Endothelial cell of umbilical vein (primary cell): ENCODE results near the gene WFIKKN1. TPM values are rescaled to one million over a fixed set of nuclear protein-coding genes. Genes with fewer than 3 reads are reported as not detected.
"Not testable (repeated sequence)": the region's sequence is repeated elsewhere in the genome, so short reads cannot be mapped to it uniquely, and the experiment has no call there.

Source experiments
- BruUV-seq: library from RNA; stranded (reverse); fragments of 400-500 nt; replicated peaks from 2 replicates; lab custom pipeline; 2021; lab: Mats Ljungman, UMichigan
- CTCF ChIA-PET: fragments of 300-600, 350-600 bp; sonication (Branson Sonifier 250); formaldehyde crosslinking; loops from one replicate; lab custom pipeline; 2021; ENCODE audit warnings: antibody characterized with exemption, inconsistent platforms; lab: Charles Lee
- POLR2A ChIA-PET: fragments of 300-600, 350-600 bp; sonication (Branson Sonifier 250); formaldehyde crosslinking; loops from one replicate; lab custom pipeline; 2021; ENCODE audit warnings: antibody characterized with exemption, inconsistent platforms; lab: Charles Lee
- DNase-seq: peaks from one replicate; pipeline ENCODE4 v3.0.0-alpha.2; 2011; ENCODE audit warnings: low read depth, low spot score
- FAIRE-seq: peaks from 2 replicates; lab custom pipeline; 2011; peaks lifted over from hg19 to GRCh38; lab: Jason Lieb, UNC
- H2AFZ ChIP-seq: 2 replicates; pipeline ENCODE4 v1.6.0; 2012; ENCODE audit warnings: low read depth, low read length, control low read depth, inconsistent platforms
- H3K27ac ChIP-seq: 2 replicates; pipeline ENCODE4 v1.5.1; 2011; ENCODE audit warnings: low read depth, mild to moderate bottlenecking, control low read depth, low read length, moderate library complexity; ENCODE audit not compliant: insufficient read depth
- H3K27me3 ChIP-seq, 2 experiments: 2 replicates each; pipeline versions ENCODE4 v1.6.0 to v1.6.1; 2011; ENCODE audit warnings: low read length in 2 of 2, mixed read lengths in 1 of 2; ENCODE audit not compliant: control insufficient read depth in 2 of 2, insufficient read depth in 2 of 2
- H3K36me3 ChIP-seq, 2 experiments: 2 replicates in 1 of 2; 3 replicates in 1 of 2; pipeline ENCODE4 v1.5.1; 2011; ENCODE audit warnings: low read length in 2 of 2, mild to moderate bottlenecking in 1 of 2, moderate library complexity in 1 of 2; ENCODE audit not compliant: control insufficient read depth in 2 of 2, insufficient read depth in 2 of 2; ENCODE audit errors: extremely low read depth in 1 of 2
- H3K4me1 ChIP-seq: 3 replicates; pipeline ENCODE4 v1.5.1; 2011; ENCODE audit warnings: mild to moderate bottlenecking, low read length; ENCODE audit not compliant: control insufficient read depth, insufficient read depth; ENCODE audit errors: extremely low read depth
- H3K4me2 ChIP-seq: 2 replicates; pipeline ENCODE4 v1.6.1; 2011; ENCODE audit warnings: low read length, control low read depth, mixed read lengths; ENCODE audit not compliant: insufficient read depth
- H3K4me3 ChIP-seq, 3 experiments: fragments of 200-600 bp in 1 of 3; sonication (generic), shearing (Covaris generic) in 1 of 3; replicated peaks in 1 of 3; 2 replicates each; pipeline ENCODE4 v1.5.1; 2011 to 2016; ENCODE audit warnings: control low read depth in 3 of 3, low read length in 3 of 3, mild to moderate bottlenecking in 2 of 3, inconsistent platforms in 1 of 3, low read depth in 1 of 3, moderate library complexity in 1 of 3; ENCODE audit not compliant: insufficient read depth in 1 of 3
- H3K79me2 ChIP-seq: 2 replicates; pipeline ENCODE4 v1.6.0; 2012; ENCODE audit warnings: low read length, inconsistent platforms; ENCODE audit not compliant: control insufficient read depth, insufficient read depth
- H3K9ac ChIP-seq: replicated peaks from 2 replicates; pipeline ENCODE3; 2011; ENCODE audit warnings: low read length, control low read depth; ENCODE audit not compliant: insufficient read depth; ENCODE audit errors: extremely low read depth
- H3K9me1 ChIP-seq: replicated peaks from 3 replicates; pipeline ENCODE4 v1.6.0; 2011; ENCODE audit warnings: mild to moderate bottlenecking, low read length; ENCODE audit not compliant: control insufficient read depth, insufficient read depth; ENCODE audit errors: extremely low read depth
- H3K9me3 ChIP-seq: replicated peaks from 2 replicates; pipeline ENCODE4 v1.5.1; 2012; ENCODE audit warnings: low read length, inconsistent platforms; ENCODE audit not compliant: control insufficient read depth, insufficient read depth
- H4K20me1 ChIP-seq: replicated peaks from 2 replicates; pipeline ENCODE3; 2011; ENCODE audit warnings: mild to moderate bottlenecking, low read length; ENCODE audit not compliant: control insufficient read depth, insufficient read depth; ENCODE audit errors: extremely low read depth
- EZH2 ChIP-seq: IDR thresholded peaks from 2 replicates; pipeline ENCODE4 v1.6.1; 2012; ENCODE audit warnings: borderline replicate concordance, low read depth, mild to moderate bottlenecking, moderate library complexity, low read length, inconsistent platforms; ENCODE audit not compliant: severe bottlenecking
- FOS ChIP-seq: IDR thresholded peaks from 2 replicates; pipeline ENCODE4 v1.6.1; 2011; ENCODE audit warnings: mild to moderate bottlenecking, low read length, moderate library complexity, borderline replicate concordance; ENCODE audit not compliant: insufficient read depth
- GATA2 ChIP-seq: IDR thresholded peaks from 2 replicates; pipeline ENCODE4 v1.7.0; 2011; ENCODE audit warnings: low read depth, mild to moderate bottlenecking, moderate library complexity, mixed read lengths, low read length; ENCODE audit not compliant: insufficient read length, insufficient read depth
- JUN ChIP-seq: IDR thresholded peaks from 2 replicates; pipeline ENCODE4 v1.6.1; 2011; ENCODE audit warnings: borderline replicate concordance, low read depth; ENCODE audit not compliant: insufficient read length, insufficient read depth
- MYC ChIP-seq: IDR thresholded peaks from one replicate; pipeline ENCODE4 v1.6.1; 2011; ENCODE audit warnings: mild to moderate bottlenecking, low read depth, low read length
- POLR2A ChIP-seq: IDR thresholded peaks from 2 replicates; pipeline ENCODE4 v1.6.1; 2012; ENCODE audit warnings: low read depth, mild to moderate bottlenecking, control low read depth, low read length
- POLR2AphosphoS5 ChIP-seq: IDR thresholded peaks from 2 replicates; pipeline ENCODE4 v1.6.1; 2012; ENCODE audit warnings: low read depth, mild to moderate bottlenecking, control low read depth, low read length, moderate library complexity; ENCODE audit not compliant: insufficient read depth
- dilution Hi-C: fragments of 300-500 bp; cut with MboI; formaldehyde crosslinking; loops from one replicate; pipeline ENCODE4 v1.15.0; 2019; ENCODE audit warnings: low sequenced_read_pairs; ENCODE audit not compliant: extremely low pct_ligation_motif_present
- intact Hi-C: fragments of 100-400 bp; cut with micrococcal nuclease; formaldehyde crosslinking; loops from one replicate; pipeline ENCODE4 v1.10.0; 2022
- polyA plus RNA-seq, 4 experiments: library from polyadenylated mRNA; depleted of rRNA in 3 of 4; stranded (reverse) in 3 of 4; unstranded in 1 of 4; fragments of >200 nt; gene quantifications; 2 replicates each; pipeline versions ENCODE4 v1.2.1 to v1.2.3, GENCODE V29; 2011 to 2012; ENCODE audit warnings: missing spikeins in 1 of 4
- total RNA-seq: library from RNA; stranded (reverse); gene quantifications from 2 replicates; pipeline ENCODE4 v1.2.3, GENCODE V29; 2021
- TF ChIP-seq, protein P1 (sequence below): IDR thresholded peaks from 2 replicates; pipeline ENCODE4 v1.6.1; 2011; ENCODE audit not compliant: insufficient read depth, insufficient read length
- TF ChIP-seq, protein P2 (sequence below), 2 donors: IDR thresholded peaks; 1 replicate in 1 of 2; 2 replicates in 1 of 2; pipeline ENCODE4 v1.5.1; 2011; ENCODE audit warnings: low read length in 2 of 2, mild to moderate bottlenecking in 2 of 2, moderate library complexity in 2 of 2, control low read depth in 1 of 2, inconsistent platforms in 1 of 2, low read depth in 1 of 2; ENCODE audit not compliant: insufficient read depth in 1 of 2; ENCODE audit errors: extremely low read depth in 1 of 2

Gene WFIKKN1
- total and polyA plus RNA-seq, 2 donors (not counting 3 experiments of a cell fraction or from before 2014, with no cell fraction given): 0.06 to 0.40 TPM

DNA sequence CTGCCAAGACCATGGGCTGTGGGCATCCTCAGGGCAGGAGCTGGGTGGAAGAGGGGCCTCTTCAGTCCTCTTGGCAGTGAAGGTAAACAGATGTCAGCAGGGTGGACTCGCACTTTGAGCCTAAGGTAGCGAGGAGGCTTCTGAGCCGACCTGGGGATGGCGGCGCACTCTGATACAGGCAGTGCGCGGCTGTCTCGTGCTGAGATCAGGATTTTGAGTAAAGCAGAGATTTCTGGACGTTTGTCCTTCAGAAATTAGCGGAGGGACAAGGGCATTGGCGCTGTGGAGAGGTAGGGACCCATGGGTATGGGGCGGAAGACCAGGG lies 34.1 kb upstream of the WFIKKN1 start:
- TF ChIP-seq, protein P1, sequence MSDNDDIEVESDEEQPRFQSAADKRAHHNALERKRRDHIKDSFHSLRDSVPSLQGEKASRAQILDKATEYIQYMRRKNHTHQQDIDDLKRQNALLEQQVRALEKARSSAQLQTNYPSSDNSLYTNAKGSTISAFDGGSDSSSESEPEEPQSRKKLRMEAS: no peak
- no peak for TF ChIP-seq FOS
- no peak for TF ChIP-seq POLR2A
- TF ChIP-seq, protein P2, sequence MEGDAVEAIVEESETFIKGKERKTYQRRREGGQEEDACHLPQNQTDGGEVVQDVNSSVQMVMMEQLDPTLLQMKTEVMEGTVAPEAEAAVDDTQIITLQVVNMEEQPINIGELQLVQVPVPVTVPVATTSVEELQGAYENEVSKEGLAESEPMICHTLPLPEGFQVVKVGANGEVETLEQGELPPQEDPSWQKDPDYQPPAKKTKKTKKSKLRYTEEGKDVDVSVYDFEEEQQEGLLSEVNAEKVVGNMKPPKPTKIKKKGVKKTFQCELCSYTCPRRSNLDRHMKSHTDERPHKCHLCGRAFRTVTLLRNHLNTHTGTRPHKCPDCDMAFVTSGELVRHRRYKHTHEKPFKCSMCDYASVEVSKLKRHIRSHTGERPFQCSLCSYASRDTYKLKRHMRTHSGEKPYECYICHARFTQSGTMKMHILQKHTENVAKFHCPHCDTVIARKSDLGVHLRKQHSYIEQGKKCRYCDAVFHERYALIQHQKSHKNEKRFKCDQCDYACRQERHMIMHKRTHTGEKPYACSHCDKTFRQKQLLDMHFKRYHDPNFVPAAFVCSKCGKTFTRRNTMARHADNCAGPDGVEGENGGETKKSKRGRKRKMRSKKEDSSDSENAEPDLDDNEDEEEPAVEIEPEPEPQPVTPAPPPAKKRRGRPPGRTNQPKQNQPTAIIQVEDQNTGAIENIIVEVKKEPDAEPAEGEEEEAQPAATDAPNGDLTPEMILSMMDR (IDR thresholded peaks at IDR 0.05; ENCODE audit: extremely low read depth in 1 of 2, insufficient read depth in 1 of 2, low read depth in 1 of 2, low read length in 2 of 2): no peak
- no peak for TF ChIP-seq EZH2
- no peak for TF ChIP-seq JUN
- no peak for TF ChIP-seq POLR2AphosphoS5
- no peak for TF ChIP-seq MYC
- no peak for TF ChIP-seq GATA2
- DNase-seq (no peak), FAIRE-seq (no peak)
- CTCF ChIA-PET: no interaction called here
- no TSS peak for BruUV-seq
- POLR2A ChIA-PET: no interaction called here
- Histone ChIP-seq H3K27ac (no peak overlapping the region), H3K27me3 (no peaks in the 10 kb centered on the region), H3K36me3 (peaks cover 0 to 3% of the 10 kb centered on the region in 2 experiments), H3K4me3 (no peak overlapping the region), H3K9me3 (no peaks in the 10 kb centered on the region), H3K4me2 (no peak overlapping the region), H3K9me1 (no peaks in the 10 kb centered on the region), H3K4me1 (no peaks in the 10 kb centered on the region), H3K9ac (no peak overlapping the region), H3K79me2 (peaks cover 13% of the 10 kb centered on the region), H4K20me1 (no peaks in the 10 kb centered on the region), H2AFZ (no peak overlapping the region)
- intact Hi-C loops: no loop called here
- dilution Hi-C loops: no loop called here

DNA sequence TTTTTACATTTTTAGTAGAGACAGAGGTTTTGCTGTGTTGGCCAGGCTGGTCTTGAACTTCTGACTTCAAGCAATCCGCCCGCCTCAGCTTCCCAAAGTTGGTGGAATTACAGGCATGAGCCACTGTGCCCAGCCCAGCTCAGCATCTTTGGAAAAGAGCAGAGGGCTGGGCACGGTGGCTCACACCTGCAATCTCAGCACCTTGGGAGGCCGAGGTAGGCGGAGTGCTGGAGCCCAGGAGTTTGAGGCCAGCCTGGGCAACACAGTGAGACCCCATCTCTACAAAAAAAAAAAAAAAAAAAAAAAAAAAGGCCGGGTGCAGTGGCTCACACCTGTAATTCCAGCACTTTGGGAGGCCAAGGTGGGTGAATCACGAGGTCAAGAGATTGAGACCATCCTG lies 33.1 kb upstream of the WFIKKN1 start:
- ChIA-PET POLR2A (interaction anchor here (0.6 kb wide), 1 partner anchor 21 kb away, joined by 4 read pairs; no protein-coding TSS in a partner anchor), CTCF (interaction anchor here (2.2 kb wide), 1 partner anchor 12 kb away, joined by 9 read pairs; no protein-coding TSS in a partner anchor)
- H3K36me3 ChIP-seq, H3K27ac ChIP-seq, dilution Hi-C loops, H3K4me3 ChIP-seq, H2AFZ ChIP-seq, H3K79me2 ChIP-seq, H3K9ac ChIP-seq, BruUV-seq, H3K9me1 ChIP-seq, H4K20me1 ChIP-seq, H3K4me2 ChIP-seq, H3K27me3 ChIP-seq, FAIRE-seq, H3K9me3 ChIP-seq, intact Hi-C loops, DNase-seq, H3K4me1 ChIP-seq: not testable (repeated sequence)
